Left lobe of liver (tissue), 2 donors: Measurements from ENCODE around the gene FOXD3. TPM values are rescaled to one million over a fixed set of nuclear protein-coding genes. Genes with fewer than 3 reads are reported as not detected.
"Not testable (repeated sequence)": the region's sequence is repeated elsewhere in the genome, so short reads cannot be mapped to it uniquely, and the experiment has no call there.

ENCODE experiments used
- ATAC-seq: fragments of 200-7000 bp; cut with Tn5 transposase; one replicate; pipeline ENCODE4 v1.9.1; 2020; ENCODE audit warnings: mild to moderate bottlenecking, moderate library complexity
- DNase-seq: peaks from one replicate; pipeline ENCODE4 v3.0.0-alpha.2; 2020; ENCODE audit warnings: low spot score
- total RNA-seq: library from RNA; stranded (reverse); gene quantifications from one replicate; pipeline ENCODE4 v1.2.1, GENCODE V29; 2021
- donor health status: DM: no; HTN: no; CAD: no; lungs with moderate emphysema.
- donor health status: DM: no; HTN: yes; CAD: no.

The FOXD3 gene
- total RNA-seq, 1 donor from 2014 or later: 0.15 TPM

- DNase-seq, ATAC-seq: not testable (repeated sequence)
Measured at GRCh38 chr1:63356234-63356633, 33.9 kb downstream of the FOXD3 start.

- no peak for ATAC-seq
- DNase-seq: no peak
Measured at GRCh38 chr1:63359561-63359960, 37.2 kb downstream of the FOXD3 start.

DNA sequence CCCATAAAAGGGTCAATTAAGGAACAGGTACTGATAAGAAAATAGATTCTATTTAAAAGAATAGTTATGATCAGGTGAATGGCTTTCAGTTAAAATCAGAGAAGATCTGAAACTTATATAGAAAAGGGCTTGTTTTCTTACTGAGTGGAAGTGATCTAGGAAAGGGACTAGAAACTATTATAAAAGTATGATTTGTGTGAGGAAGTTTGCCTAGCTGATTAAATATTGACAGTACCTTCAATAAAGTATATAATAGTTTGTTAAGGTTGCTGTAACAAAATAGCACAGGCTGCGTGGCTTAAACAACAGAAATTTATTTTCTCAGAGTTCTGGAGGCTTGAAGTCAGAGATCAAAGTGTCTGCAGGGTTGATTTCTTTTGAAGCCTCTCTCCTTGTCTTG, 39.7 kb downstream of the FOXD3 start:
- no peak for ATAC-seq

GRCh38 chr1:63362578-63362977, 40.2 kb downstream of the FOXD3 start:
- DNase-seq: no peak
- no peak for ATAC-seq

More for the DNA sequence above, 39.7 kb downstream of the FOXD3 start:
- no peak for DNase-seq

DNA sequence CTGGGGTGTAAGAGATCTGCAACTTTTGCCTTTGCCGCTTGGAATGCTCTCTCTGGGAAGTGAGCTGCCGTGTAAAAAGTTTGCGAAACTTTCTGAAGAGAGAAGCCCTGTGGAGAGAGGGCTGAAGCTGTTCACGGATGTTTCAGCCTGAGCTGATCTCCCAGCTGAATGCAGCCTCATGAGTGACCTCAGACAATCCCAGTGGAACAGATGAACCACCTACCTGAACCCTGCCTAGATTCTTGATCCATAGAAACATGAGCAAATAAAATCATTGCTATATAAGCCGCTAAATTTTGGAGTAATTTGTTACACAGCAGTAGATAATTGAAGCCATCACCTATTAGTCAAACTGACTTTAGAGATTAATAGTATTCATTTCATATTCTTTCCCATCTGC, 40.6 kb downstream of the FOXD3 start:
- no peak for ATAC-seq
- no peak for DNase-seq

DNA sequence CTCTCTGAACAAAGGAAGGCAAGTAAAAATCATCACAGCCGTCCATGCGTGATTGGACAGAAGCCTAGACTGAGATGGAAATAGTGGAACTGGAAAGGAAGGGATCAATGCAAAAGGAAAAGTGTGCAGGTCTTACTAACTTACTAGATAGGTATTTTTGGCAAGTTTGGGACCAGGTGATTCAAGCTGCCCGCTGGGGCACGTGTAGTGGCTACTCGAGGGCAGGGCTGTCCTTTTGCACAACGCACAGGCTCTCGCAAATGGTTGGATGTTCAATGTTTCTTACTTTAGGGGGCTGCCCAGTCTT, 44.5 kb downstream of the FOXD3 start:
- DNase-seq (no peak), ATAC-seq (no peak)

DNA sequence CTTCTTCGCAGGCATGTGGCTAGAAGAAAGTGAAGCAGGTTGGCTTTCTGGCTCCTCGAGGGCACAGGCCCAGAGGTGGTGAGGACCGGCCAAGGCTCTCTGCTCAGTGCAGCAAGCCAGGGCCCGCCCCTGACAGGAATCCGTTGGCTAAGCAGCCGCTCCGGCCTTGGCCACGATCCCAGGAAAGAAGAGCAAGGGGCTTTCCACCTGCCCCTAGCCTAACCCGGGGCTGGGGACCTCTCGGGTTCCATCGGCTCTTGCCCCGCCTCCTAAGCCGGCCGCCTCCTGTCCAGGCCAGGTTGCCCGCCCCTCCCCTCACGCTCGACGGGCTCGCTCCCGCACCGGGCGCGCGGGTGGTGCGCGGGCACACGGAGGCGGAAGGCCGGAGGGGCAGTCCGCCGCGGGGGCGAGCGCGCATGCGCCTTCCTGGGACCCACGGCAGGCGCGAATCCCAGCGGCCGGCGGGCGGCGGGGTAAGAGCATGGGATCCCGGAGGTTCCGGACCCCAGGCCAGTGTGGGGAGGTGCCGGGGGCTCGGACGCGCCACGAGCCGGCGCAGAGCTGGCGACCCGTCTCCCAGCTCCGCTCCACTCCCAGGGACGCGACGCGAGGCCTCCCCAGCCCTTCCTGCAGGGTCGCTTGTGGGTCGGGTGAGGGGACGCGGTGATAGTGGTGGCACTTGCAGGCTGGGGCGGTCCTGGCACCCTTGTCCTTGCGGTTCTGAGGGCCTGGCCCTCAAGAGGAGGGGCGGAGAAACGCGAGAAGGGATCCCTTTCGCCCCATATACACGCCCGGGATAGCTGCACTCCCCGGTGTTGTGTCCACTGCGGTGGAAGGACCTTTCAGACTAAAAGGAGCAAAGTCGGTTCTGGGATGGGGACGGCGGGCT, 45.1 kb downstream of the FOXD3 start, which contains the start of gene ALG6:
Gene ALG6 (plus strand): TSS at position 413 of the 889 bp plus-strand sequence. CDS start 3,351 bp downstream, outside the sequence.
- DNase-seq: peak; percentile 97
- ATAC-seq: peak; percentile 98

DNA sequence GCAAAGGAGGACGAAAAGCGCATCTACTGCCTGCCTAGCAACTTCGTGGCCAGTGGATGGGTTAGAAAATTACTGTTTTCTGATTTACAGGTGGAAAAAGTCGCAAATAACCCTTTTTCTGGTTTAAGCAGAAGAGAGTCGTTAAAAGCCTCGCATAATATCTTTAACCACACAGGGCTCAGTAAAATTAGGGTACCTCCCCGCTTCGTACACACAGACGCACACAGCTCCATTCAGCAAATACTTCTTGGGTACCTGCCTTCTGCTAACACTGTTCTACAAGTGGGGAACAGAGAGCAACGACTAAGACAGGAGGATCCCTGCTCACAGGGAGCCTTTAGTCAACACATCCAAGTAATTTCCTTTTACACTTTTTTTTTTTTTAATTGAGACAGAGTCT, 45.8 kb downstream of the FOXD3 start:
- ATAC-seq (no peak), DNase-seq (no peak)

Other genes starting within 250 kb of the FOXD3 start
- gene ALG6, start 45.1 kb downstream of the FOXD3 start, total RNA-seq: 5.4 TPM
- gene ITGB3BP, start 200.7 kb downstream of the FOXD3 start, total RNA-seq: 6.0 TPM
- 0.91 TPM for gene EFCAB7, start 201.0 kb downstream of the FOXD3 start, total RNA-seq